HG03064 (cell line): ENCODE measurements around the gene OR10D3.
"Not testable (repeated sequence)": the region's sequence is repeated elsewhere in the genome, so short reads cannot be mapped to it uniquely, and the experiment has no call there.

ENCODE experiments used
- ATAC-seq: cut with Tn5 transposase; IDR thresholded peaks from one replicate; pipeline ENCODE4 v1.9.1; 2021; ENCODE audit warnings: low read depth; ENCODE audit not compliant: unreplicated experiment

The OR10D3 gene

DNA sequence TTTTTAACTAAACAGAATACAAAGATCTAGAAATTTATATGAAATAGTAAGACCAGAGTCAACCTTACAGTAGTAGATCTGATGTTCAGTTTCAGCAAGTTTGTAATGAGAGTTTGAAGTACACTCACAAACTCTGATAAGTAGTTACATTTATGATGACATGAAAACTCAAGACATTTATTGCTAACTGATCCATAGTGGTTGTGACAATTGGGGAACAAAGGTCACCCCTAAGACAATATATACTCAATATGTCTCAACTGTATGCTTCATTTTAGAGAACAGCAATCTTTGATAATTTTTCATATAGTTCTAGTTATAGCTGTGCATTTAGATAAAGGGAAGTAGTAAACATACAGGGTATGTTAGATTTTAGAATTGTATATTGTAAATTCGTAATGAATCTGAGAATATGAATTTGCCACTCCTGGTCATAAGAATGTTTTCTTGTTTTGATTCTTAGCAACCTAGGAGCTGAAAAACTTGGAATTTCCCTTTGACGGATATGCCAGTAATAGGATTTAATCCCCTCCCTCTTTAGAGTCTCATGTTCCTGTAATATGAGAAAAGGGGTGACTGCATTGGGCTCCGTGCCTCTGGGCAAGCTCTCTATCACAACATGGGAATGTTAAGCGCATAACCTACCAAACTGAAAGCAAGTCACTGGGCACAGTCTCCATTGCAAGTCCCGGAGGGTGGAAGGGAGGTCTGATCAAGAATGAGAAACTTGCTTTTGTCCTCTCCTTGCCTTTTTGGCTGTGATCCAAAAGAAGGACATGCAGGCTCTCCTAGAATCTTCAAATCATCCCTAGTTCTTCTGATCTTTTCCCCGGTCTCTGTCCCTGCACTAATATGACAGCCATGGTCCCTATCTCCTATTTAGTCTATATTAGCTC is 11.4 kb downstream of the OR10D3 start:
- no peak for ATAC-seq

DNA sequence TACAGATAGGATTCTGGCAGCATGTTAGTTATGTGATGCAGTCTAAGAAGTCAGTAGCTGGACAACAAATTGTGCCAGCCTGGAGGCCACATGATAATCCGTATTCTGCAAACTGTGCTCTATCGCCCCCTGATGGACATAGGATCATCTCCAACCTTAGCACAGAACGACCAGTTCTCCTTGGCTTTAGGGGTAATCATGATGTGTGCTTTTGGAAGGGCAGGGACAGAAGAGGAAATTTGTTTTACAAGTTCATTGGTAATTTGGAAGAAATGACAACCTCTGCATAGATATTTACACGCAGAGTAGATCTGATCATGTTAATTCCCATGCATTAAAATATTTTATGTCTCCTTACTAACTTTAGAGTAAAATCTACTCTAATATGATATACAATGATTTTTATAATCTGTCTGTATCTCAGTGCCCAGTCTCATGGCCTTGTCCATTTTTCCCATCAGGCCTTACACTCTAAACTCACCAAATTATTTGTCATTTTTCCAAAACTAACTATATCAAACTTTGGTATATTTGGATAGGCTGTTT is 12.1 kb downstream of the OR10D3 start:
- ATAC-seq = peak; percentile 81

DNA sequence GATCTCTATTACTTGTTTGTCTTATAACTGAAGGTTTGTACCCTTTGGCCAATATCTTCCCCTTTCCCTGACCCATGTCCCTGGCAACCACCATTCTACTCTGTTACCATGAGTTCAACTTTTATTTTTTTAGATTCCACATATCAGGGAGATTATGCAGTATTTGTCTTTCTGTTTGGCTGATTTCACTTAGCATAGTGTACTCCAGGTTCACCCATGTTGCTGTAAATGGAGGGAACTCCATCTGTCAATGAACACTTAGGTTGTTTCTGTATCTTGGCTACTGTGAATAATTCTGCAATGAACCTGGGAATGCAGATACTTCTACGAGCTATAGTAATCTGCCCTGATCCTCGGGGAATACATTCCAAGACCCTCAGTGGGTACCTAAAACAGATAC is 14.9 kb downstream of the OR10D3 start:
- ATAC-seq = no peak

DNA sequence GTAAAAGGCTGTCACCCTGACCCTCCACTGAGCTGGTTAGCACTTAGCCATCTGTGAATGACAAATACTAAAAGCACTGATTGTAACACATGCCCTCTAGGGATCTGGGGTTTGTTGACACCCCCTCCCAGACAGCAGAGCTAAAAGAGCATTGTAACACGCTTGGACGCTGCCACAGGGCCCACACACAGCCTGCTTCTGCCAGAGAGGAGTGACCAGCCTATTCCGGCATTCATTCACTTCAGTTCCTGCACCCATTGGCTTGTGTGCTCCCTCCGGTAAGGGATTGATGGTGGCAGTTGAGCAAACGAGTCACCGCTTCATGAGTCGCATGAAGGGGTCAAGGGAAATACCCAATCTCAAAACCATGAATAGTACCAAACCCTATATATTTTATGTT is 15.8 kb downstream of the OR10D3 start:
- no peak for ATAC-seq

DNA sequence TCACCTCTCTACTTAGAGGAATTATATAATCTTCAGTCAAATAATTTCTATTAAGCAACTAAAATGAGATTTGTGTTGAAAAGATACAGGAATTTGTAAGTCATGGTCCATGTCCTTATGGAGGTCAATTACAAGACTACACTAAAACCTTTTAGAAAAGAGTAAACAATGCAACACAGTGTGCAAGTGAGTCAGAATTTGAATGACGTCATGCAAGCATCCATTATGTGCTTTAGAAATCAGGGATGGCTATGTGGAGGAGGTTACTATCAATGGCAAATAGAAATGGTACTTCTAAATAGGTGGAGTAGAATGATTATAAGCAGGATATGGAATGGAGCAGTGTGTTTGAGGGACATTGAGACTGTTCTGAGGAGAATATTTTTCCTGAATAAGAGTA is 16.6 kb downstream of the OR10D3 start:
- no peak for ATAC-seq

DNA sequence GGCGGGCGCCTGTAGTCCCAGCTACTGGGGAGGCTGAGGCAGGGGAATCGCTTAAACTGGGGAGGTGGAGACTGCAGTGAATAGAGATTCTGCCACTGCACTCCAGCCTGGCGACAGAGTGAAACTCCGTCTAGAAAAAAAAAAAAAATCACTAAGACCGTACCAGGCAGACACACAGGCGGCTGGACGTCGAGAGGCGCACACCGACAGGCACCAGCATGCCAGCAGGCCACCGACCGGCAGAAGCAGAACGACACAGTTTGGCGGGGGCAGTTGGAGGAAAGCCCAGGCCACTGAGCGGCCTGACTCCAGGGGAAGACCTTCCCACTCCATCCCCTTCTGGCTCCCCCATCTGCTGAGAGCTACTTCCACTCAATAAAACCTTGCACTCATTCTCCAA is 17.5 kb downstream of the OR10D3 start:
- no peak for ATAC-seq

DNA sequence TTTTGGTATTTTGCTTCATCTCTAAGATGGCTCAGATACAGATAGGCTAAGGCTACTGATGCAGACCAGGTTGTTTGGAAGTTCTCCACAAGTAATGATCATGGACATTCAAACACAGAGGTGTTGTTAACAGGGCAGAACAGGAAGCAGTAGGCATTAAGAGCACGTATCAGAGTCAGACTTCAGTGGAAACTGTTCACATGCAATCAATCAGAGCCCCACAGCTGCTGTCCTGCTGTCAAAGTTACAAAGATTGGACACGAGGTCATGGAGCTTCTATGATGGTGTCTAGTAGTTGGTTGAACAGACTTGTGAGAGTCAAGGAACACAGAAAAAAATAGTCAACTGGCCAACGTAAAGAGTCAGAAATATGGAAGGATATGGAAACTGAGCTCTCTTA is 19.8 kb downstream of the OR10D3 start:
- ATAC-seq = no peak

DNA sequence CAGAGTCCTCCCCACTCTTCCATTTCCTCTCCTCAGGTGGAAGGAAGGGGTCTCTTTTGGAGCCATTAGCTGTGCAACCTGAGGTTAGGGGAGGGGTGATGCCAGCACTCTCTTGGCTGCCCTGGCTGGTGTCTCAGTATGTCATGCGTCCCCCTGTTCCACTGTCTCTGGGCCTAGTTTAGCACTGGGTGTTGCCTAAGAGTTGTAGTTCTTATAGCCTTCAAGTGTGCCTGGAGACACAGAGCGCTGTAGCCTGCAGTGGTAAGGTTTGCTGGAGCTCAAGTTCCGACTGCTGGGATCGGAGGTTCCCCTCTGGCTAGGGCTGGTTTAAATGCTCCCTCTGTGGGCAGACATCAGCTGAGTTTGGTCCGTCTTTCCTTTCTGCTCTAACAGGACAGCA is 20.9 kb downstream of the OR10D3 start:
- ATAC-seq = no peak

DNA sequence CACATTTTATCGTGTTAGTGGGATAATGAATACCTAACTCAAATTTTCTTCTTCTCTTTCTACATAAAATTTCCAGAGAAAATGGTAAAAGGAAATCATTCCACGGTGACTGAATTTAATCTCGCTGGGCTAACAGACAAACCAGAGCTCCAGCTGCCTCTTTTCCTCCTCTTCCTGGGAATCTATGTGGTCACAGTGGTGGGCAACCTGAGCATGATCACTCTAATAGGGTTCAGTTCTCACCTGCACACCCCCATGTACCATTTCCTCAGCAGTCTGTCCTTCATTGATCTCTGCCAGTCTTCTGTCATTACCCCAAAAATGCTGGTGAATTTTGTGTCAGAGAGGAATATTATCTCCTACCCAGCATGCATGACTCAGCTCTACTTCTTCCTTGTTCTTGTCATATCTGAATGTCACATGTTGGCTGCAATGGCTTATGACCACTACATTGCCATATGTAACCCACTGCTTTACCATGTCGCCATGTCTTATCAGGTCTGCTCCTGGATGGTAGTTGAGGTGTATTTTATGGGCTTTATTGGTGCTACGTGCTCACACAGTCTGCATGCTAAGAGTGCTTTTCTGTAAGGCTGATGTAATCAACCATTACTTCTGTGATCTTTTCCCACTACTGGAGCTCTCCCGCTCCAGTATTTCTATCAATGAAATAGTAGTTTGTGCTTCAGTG is 24.1 kb downstream of the OR10D3 start:
- no peak for ATAC-seq

DNA sequence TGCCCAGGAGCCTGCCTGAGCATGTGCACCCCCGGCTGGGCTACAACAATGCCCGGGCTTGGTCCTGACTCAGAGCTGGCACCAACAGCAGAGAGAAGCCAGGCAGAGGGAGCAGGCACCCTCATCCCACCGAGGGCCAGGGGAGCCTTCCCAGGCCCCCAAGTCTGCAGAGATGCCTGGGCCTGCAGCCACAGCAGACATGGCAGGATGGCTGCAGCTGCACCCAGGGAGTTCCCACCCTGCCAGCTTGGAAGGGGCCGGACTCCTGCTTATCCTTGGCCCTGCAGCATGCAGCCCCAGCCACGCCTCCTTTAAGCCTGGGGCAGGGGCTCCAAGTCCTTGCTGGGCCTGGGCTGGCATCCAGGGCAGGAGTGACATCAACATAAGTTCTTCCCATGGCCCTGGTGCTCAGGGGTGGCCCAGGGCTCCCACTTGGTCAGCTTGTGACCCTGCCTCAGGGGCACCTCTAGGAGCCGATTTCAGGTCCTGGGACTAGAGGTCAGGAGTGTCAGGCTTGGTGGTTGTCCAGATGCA is 26.7 kb downstream of the OR10D3 start:
- no peak for ATAC-seq

DNA sequence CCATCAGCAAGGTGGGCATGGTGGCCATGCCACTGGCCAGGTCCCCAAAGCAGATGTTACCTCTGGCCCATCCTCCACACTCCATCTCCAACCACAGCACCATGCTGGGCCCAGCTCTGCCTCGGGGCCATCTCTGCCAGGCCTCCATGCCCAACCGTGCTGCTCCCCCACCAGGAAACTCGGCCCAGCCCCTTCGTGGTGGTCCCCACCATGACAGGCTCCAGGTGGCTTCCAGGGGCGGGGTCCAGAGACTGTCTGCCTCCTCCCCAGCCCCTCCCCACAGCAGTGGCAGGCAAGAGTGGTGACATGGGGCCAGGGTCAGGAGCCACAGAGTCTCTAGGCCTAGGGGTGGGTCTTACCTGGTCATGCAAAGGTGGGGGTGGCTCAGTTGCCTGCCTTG is 27.3 kb downstream of the OR10D3 start:
- no peak for ATAC-seq

DNA sequence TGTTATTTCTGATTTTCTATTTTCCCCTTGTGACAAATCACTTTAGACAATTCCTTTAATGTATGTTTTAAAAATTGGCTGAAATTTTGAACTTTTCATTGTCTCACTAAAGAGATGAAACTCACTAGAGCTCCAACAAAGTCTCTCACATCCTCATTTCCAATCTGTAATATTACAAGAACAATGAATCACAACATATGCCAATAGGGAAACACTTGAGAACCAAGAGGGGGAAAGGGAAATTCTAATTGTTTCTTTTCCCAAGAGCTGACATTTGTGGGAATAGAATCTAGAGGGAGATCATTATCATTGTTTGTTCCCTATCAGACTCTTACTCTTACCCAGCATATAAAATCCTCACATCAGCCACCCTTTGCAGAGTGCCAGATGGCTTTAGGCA is 28.2 kb downstream of the OR10D3 start:
- no peak for ATAC-seq

DNA sequence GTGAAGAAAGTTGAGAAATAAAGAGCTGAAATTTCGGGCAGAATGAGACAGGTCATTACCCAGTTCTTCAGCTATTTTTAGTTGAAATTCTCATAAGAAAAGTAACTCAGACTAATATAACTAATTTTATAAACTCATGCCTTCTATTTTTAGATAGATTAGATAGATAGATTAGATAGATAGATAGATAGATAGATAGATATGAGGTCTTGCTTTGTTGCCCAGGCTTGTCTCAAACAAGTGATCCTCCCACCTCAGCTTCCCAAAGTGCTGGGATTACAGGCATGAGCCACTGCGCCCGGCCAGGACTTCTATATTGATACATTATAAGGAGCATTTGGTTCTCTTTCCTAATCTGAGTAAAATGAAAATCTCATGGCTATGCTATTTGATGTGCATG is 30.9 kb downstream of the OR10D3 start:
- no peak for ATAC-seq

DNA sequence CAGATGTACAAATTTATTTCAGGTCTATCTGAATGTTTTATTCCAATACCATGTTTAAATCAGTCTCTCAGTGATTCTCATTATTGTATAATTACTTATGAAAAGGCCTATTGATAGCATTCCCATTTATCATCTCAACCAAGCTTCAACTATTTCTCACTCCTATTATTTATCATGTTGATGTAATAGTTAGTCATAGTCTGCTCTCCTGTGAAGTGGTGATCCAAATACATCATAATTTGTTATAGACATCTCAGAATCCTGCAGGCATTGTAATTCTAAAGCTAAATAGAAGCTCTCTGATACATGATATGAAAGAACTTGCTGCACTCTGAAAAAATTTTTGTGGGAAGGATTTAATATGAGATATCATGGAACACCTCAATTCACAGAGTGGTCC is 36.0 kb downstream of the OR10D3 start:
- no peak for ATAC-seq

DNA sequence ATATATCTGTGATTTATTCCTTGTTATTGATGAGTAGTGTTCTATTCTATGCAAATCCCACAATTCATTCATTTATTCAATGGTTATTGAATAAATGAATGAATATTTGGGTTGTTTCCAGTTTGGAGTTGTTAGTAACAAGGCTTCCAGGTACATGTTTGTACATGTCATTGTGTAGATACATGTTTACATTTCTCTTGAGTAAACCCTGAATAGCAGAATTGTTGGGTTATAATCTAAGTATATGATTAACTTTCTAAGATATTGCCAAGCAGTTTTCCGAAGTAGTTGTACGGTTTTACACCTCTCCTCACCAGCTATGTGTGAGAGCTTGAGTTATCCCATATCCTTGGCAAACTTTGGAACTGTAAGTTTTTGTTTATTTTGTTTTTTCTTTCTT is 39.3 kb downstream of the OR10D3 start:
- ATAC-seq = no peak

DNA sequence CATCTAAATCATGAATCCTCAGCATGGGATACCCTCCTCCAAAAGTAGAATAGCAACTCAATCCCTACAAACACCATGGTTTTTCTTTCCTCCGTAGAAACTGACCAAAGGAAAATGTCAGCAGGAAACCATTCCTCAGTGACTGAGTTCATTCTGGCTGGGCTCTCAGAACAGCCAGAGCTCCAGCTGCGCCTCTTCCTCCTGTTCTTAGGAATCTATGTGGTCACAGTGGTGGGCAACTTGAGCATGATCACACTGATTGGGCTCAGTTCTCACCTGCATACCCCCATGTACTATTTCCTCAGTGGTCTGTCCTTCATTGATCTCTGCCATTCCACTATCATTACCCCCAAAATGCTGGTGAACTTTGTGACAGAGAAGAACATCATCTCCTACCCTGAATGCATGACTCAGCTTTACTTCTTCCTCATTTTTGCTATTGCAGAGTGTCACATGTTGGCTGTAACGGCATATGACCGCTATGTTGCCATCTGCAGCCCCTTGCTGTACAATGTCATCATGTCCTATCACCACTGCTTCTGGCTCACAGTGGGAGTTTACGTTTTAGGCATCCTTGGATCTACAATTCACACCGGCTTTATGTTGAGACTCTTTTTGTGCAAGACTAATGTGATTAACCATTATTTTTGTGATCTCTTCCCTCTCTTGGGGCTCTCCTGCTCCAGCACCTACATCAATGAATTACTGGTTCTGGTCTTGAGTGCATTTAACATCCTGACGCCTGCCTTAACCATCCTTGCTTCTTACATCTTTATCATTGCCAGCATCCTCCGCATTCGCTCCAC is 41.7 kb downstream of the OR10D3 start:
- ATAC-seq = not testable (repeated sequence)

DNA sequence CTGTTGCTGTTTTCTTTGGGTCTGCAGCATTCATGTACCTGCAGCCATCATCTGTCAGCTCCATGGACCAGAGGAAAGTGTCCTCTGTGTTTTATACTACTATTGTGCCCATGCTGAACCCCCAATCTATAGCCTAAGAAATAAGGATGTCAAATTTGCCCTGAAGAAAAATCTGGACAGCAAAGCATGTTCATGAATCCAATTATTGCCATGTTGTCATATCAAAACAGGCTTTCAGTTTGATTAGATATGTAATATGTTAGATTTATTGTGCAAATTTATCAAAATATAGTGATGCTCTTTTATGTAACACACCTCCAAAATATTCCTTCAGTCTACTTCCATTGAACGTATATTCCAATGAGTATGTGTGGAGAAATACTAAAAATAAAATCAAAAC is 42.3 kb downstream of the OR10D3 start:
- no peak for ATAC-seq

DNA sequence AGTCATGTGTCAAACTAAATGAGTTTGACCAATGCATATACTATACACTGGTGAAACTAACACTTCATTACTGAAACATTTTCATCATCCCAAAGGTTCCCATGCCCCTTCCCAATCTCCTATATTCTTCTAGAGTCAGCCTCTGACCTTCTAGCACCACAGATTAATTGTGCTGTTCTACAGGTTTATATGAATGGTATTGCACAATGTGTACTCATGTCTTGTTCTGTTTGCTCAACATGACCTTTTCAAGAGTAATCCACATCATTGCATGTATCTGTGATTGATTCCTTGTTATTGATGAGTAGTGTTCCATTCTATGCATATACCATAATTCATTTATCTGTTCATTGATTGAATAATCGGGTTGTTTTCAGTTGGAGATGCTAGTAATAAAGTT is 50.2 kb downstream of the OR10D3 start:
- no peak for ATAC-seq
